ENCODE results near the gene ATP5F1E. TPM values are rescaled to one million over a fixed set of nuclear protein-coding genes. Genes with fewer than 3 reads are reported as not detected.

Gene ATP5F1E
- total RNA-seq, 1 donor from 2014 or later, result 69.7 TPM

- peak overlapping the region; percentile 91 for H3K4me3 Mint-ChIP-seq (ENCODE audit: low read depth)
- peak overlapping the region; percentile 14 for H3K27ac Mint-ChIP-seq
- H3K27me3 Mint-ChIP-seq, result no peaks in the 10 kb centered on the region
- peaks cover 16% of the 10 kb centered on the region for H3K4me1 Mint-ChIP-seq (ENCODE audit: low read depth)
- no peak for TF ChIP-seq CTCF (IDR thresholded peaks at IDR 0.05; ENCODE audit: unreplicated experiment)
- no peak for DNase-seq (ENCODE audit: low spot score, unreplicated experiment)
- H3K9me3 Mint-ChIP-seq (ENCODE audit: low read depth), result no peaks in the 10 kb centered on the region
- peaks cover 9% of the 10 kb centered on the region for H3K36me3 Mint-ChIP-seq (ENCODE audit: insufficient read depth)
Observed at GRCh38 chr20:59040667-59041066, 8.5 kb upstream of the ATP5F1E start.

- no peak for DNase-seq (ENCODE audit: low spot score, unreplicated experiment)
- Mint-ChIP-seq H3K36me3 (ENCODE audit: insufficient read depth) (peaks cover 14% of the 10 kb centered on the region), H3K27ac (no peak overlapping the region), H3K4me3 (ENCODE audit: low read depth) (no peak overlapping the region), H3K4me1 (ENCODE audit: low read depth) (peaks cover 16% of the 10 kb centered on the region), H3K9me3 (ENCODE audit: low read depth) (no peaks in the 10 kb centered on the region), H3K27me3 (no peaks in the 10 kb centered on the region)
- TF ChIP-seq CTCF (IDR thresholded peaks at IDR 0.05; ENCODE audit: unreplicated experiment), result no peak
Observed at GRCh38 chr20:59039233-59039632, 7.1 kb upstream of the ATP5F1E start.

GRCh38 chr20:59037386-59037785, 5.3 kb upstream of the ATP5F1E start:
- no peak for DNase-seq (ENCODE audit: low spot score, unreplicated experiment)
- H3K4me3 Mint-ChIP-seq (ENCODE audit: low read depth), result no peak overlapping the region
- H3K27ac Mint-ChIP-seq, result no peak overlapping the region
- H3K9me3 Mint-ChIP-seq (ENCODE audit: low read depth), result no peaks in the 10 kb centered on the region
- peaks cover 18% of the 10 kb centered on the region for H3K4me1 Mint-ChIP-seq (ENCODE audit: low read depth)
- no peaks in the 10 kb centered on the region for H3K27me3 Mint-ChIP-seq
- no peak for TF ChIP-seq CTCF (IDR thresholded peaks at IDR 0.05; ENCODE audit: unreplicated experiment)
- H3K36me3 Mint-ChIP-seq (ENCODE audit: insufficient read depth), result peaks cover 14% of the 10 kb centered on the region

GRCh38 chr20:59035381-59035780, 3.2 kb upstream of the ATP5F1E start:
- Mint-ChIP-seq H3K36me3 (ENCODE audit: insufficient read depth) (peaks cover 12% of the 10 kb centered on the region), H3K27me3 (no peaks in the 10 kb centered on the region), H3K9me3 (ENCODE audit: low read depth) (no peaks in the 10 kb centered on the region), H3K4me3 (ENCODE audit: low read depth) (no peak overlapping the region), H3K27ac (peak overlapping the region; percentile 13), H3K4me1 (ENCODE audit: low read depth) (peaks cover 13% of the 10 kb centered on the region)
- no peak for DNase-seq (ENCODE audit: low spot score, unreplicated experiment)
- no peak for TF ChIP-seq CTCF (IDR thresholded peaks at IDR 0.05; ENCODE audit: unreplicated experiment)

- no peak for TF ChIP-seq CTCF (IDR thresholded peaks at IDR 0.05; ENCODE audit: unreplicated experiment)
- no peaks in the 10 kb centered on the region for H3K27me3 Mint-ChIP-seq
- no peak overlapping the region for H3K27ac Mint-ChIP-seq
- no peaks in the 10 kb centered on the region for H3K9me3 Mint-ChIP-seq (ENCODE audit: low read depth)
- no peak for DNase-seq (ENCODE audit: low spot score, unreplicated experiment)
- no peak overlapping the region for H3K4me3 Mint-ChIP-seq (ENCODE audit: low read depth)
- H3K36me3 Mint-ChIP-seq (ENCODE audit: insufficient read depth), result peaks cover 17% of the 10 kb centered on the region
- peaks cover 18% of the 10 kb centered on the region for H3K4me1 Mint-ChIP-seq (ENCODE audit: low read depth)
Observed at GRCh38 chr20:59033616-59034165, 1.6 kb upstream of the ATP5F1E start.
